ENCODE results near the gene SEMA4G.
A peak's percentile ranks its signal among the peaks of the same experiment; 100 is the strongest.

SEMA4G gene

DNA sequence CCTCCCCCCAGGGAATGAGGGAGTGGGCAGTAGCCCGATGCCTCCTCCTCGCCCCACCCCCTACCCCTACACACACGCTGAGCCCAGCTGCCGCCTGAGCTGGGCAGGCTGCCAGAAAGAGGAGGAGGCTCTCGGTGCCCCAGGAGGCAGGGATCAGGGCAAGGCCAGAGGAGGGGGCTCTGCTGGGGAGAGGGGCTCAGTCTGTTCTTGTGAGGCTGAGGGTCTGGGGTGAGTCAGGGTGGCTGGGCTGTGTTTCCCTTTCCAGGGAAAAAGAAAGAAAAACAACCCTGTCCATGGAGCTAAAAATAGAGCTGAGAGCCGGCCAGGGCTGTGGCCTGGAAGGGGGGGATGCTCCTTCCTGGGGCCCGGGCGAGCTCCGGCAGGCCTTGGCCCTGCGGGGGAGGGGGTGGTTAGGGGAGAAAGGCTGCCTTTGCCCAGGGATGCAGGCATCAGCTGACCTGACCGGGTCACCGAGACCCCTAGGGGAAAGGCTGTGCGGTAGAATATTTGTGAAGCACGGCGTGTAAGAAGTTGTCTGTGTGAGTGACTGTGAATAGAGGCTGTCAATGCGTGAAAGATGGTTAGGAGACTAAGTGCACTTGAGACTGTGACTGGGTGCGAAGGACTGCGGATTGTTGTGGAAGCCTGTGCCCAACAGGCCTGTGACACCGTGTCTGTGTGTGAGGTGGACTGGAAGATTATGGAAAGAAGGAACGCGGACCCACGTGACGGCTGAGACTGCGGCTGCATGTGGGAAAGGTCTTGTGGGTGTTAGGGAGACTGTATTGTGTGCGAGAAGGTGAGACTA, 29.1 kb downstream of the SEMA4G start (continued):
- TF ChIP-seq, protein P1, sequence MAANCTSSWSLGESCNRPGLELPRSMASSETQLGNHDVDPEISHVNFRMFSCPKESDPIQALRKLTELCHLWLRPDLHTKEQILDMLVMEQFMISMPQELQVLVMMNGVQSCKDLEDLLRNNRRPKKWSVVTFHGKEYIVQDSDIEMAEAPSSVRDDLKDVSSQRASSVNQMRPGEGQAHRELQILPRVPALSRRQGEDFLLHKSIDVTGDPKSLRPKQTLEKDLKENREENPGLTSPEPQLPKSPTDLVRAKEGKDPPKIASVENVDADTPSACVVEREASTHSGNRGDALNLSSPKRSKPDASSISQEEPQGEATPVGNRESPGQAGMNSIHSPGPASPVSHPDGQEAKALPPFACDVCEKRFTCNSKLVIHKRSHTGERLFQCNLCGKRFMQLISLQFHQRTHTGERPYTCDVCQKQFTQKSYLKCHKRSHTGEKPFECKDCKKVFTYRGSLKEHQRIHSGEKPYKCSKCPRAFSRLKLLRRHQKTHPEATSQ (tag by site-specific recombination; IDR thresholded peaks at IDR 0.05), result 0 out of 2 replicates have a peak, but pooled peaks have one; percentile 28
- TF ChIP-seq ZNF366 (tag by site-specific recombination; conservative IDR thresholded peaks at IDR 0.05), result no peak; the same call in none of the 2 replicates
- TF ChIP-seq, protein P2, sequence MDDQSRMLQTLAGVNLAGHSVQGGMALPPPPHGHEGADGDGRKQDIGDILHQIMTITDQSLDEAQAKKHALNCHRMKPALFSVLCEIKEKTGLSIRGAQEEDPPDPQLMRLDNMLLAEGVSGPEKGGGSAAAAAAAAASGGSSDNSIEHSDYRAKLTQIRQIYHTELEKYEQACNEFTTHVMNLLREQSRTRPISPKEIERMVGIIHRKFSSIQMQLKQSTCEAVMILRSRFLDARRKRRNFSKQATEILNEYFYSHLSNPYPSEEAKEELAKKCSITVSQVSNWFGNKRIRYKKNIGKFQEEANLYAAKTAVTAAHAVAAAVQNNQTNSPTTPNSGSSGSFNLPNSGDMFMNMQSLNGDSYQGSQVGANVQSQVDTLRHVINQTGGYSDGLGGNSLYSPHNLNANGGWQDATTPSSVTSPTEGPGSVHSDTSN (CRISPR knock-in tag; IDR thresholded peaks at IDR 0.05), result no peak
- TF ChIP-seq, protein P3, sequence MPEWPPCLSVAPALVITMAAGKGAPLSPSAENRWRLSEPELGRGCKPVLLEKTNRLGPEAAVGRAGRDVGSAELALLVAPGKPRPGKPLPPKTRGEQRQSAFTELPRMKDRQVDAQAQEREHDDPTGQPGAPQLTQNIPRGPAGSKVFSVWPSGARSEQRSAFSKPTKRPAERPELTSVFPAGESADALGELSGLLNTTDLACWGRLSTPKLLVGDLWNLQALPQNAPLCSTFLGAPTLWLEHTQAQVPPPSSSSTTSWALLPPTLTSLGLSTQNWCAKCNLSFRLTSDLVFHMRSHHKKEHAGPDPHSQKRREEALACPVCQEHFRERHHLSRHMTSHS (tag by site-specific recombination; IDR thresholded peaks at IDR 0.05), result no peak
- TF ChIP-seq, protein P4, sequence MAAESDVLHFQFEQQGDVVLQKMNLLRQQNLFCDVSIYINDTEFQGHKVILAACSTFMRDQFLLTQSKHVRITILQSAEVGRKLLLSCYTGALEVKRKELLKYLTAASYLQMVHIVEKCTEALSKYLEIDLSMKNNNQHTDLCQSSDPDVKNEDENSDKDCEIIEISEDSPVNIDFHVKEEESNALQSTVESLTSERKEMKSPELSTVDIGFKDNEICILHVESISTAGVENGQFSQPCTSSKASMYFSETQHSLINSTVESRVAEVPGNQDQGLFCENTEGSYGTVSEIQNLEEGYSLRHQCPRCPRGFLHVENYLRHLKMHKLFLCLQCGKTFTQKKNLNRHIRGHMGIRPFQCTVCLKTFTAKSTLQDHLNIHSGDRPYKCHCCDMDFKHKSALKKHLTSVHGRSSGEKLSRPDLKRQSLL (tag by site-specific recombination; IDR thresholded peaks at IDR 0.05), result no peak
- TF ChIP-seq, protein P5, sequence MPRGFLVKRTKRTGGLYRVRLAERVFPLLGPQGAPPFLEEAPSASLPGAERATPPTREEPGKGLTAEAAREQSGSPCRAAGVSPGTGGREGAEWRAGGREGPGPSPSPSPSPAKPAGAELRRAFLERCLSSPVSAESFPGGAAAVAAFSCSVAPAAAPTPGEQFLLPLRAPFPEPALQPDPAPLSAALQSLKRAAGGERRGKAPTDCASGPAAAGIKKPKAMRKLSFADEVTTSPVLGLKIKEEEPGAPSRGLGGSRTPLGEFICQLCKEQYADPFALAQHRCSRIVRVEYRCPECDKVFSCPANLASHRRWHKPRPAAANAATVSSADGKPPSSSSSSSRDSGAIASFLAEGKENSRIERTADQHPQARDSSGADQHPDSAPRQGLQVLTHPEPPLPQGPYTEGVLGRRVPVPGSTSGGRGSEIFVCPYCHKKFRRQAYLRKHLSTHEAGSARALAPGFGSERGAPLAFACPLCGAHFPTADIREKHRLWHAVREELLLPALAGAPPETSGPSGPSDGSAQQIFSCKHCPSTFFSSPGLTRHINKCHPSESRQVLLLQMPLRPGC (tag by site-specific recombination; IDR thresholded peaks at IDR 0.05), result no peak
- no peak for TF ChIP-seq RBAK (tag by site-specific recombination; IDR thresholded peaks at IDR 0.05)
- TF ChIP-seq ZBTB20 (tag by site-specific recombination; IDR thresholded peaks at IDR 0.05), result peak; percentile 99
- TF ChIP-seq ZIC2 (tag by site-specific recombination; IDR thresholded peaks at IDR 0.05), result peak; percentile 96
- TF ChIP-seq ZNF585B (tag by site-specific recombination; IDR thresholded peaks at IDR 0.05), result no peak
- TF ChIP-seq, protein P6, sequence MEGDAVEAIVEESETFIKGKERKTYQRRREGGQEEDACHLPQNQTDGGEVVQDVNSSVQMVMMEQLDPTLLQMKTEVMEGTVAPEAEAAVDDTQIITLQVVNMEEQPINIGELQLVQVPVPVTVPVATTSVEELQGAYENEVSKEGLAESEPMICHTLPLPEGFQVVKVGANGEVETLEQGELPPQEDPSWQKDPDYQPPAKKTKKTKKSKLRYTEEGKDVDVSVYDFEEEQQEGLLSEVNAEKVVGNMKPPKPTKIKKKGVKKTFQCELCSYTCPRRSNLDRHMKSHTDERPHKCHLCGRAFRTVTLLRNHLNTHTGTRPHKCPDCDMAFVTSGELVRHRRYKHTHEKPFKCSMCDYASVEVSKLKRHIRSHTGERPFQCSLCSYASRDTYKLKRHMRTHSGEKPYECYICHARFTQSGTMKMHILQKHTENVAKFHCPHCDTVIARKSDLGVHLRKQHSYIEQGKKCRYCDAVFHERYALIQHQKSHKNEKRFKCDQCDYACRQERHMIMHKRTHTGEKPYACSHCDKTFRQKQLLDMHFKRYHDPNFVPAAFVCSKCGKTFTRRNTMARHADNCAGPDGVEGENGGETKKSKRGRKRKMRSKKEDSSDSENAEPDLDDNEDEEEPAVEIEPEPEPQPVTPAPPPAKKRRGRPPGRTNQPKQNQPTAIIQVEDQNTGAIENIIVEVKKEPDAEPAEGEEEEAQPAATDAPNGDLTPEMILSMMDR (tag by site-specific recombination; IDR thresholded peaks at IDR 0.05), result no peak
- no peak for TF ChIP-seq GLI4 (tag by site-specific recombination; IDR thresholded peaks at IDR 0.05)
- no peak for TF ChIP-seq ZNF473 (tag by site-specific recombination; IDR thresholded peaks at IDR 0.05)
- peak; percentile 30 for TF ChIP-seq ZNF335 (tag by site-specific recombination; conservative IDR thresholded peaks at IDR 0.05)
- peak; percentile 83 for TF ChIP-seq ZBTB8A (tag by site-specific recombination; IDR thresholded peaks at IDR 0.05)
- no peak for TF ChIP-seq ZNF404 (tag by site-specific recombination; IDR thresholded peaks at IDR 0.05)
- TF ChIP-seq MEIS1 (CRISPR knock-in tag; IDR thresholded peaks at IDR 0.05; ENCODE audit: borderline replicate concordance), result no peak
- TF ChIP-seq ZNF266 (tag by site-specific recombination; IDR thresholded peaks at IDR 0.05; ENCODE audit: low read depth), result no peak
- TF ChIP-seq ZNF416 (tag by site-specific recombination; IDR thresholded peaks at IDR 0.05), result no peak
- TF ChIP-seq, protein P7, sequence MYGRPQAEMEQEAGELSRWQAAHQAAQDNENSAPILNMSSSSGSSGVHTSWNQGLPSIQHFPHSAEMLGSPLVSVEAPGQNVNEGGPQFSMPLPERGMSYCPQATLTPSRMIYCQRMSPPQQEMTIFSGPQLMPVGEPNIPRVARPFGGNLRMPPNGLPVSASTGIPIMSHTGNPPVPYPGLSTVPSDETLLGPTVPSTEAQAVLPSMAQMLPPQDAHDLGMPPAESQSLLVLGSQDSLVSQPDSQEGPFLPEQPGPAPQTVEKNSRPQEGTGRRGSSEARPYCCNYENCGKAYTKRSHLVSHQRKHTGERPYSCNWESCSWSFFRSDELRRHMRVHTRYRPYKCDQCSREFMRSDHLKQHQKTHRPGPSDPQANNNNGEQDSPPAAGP (tag by site-specific recombination; IDR thresholded peaks at IDR 0.05), result peak; percentile 11
- TF ChIP-seq, protein P8, sequence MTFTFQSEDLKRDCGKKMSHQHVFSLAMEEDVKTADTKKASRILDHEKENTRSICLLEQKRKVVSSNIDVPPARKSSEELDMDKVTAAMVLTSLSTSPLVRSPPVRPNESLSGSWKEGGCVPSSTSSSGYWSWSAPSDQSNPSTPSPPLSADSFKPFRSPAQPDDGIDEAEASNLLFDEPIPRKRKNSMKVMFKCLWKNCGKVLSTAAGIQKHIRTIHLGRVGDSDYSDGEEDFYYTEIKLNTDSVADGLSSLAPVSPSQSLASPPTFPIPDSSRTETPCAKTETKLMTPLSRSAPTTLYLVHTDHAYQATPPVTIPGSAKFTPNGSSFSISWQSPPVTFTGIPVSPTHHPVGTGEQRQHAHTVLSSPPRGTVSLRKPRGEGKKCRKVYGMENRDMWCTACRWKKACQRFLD (tag by site-specific recombination; IDR thresholded peaks at IDR 0.05), result no peak
- peak; percentile 75 for TF ChIP-seq KLF9 (tag by site-specific recombination; IDR thresholded peaks at IDR 0.05; ENCODE audit: low read depth)
- TF ChIP-seq, protein P9, sequence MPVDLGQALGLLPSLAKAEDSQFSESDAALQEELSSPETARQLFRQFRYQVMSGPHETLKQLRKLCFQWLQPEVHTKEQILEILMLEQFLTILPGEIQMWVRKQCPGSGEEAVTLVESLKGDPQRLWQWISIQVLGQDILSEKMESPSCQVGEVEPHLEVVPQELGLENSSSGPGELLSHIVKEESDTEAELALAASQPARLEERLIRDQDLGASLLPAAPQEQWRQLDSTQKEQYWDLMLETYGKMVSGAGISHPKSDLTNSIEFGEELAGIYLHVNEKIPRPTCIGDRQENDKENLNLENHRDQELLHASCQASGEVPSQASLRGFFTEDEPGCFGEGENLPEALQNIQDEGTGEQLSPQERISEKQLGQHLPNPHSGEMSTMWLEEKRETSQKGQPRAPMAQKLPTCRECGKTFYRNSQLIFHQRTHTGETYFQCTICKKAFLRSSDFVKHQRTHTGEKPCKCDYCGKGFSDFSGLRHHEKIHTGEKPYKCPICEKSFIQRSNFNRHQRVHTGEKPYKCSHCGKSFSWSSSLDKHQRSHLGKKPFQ (tag by site-specific recombination; IDR thresholded peaks at IDR 0.05), result 0 out of 2 replicates have a peak, but pooled peaks have one; percentile 39
- peak; percentile 85; the same call in 1 of the 2 replicates for TF ChIP-seq ZBTB48 (tag by site-specific recombination; IDR thresholded peaks at IDR 0.05)
- peak; percentile 77 for TF ChIP-seq IKZF3 (tag by site-specific recombination; IDR thresholded peaks at IDR 0.05)
- TF ChIP-seq ZNF768 (tag by site-specific recombination; IDR thresholded peaks at IDR 0.05), result no peak
- TF ChIP-seq OSR2 (tag by site-specific recombination; IDR thresholded peaks at IDR 0.05), result peak; percentile 87
- no peak for TF ChIP-seq ZNF501 (tag by site-specific recombination; IDR thresholded peaks at IDR 0.05)

Measured in HEK293 (cell line).